Thyroid gland (tissue), 4 donors: ENCODE results near the gene DENND1A. TPM values are rescaled to one million over a fixed set of nuclear protein-coding genes. Genes with fewer than 3 reads are reported as not detected.
"Not testable (repeated sequence)": the region's sequence is repeated elsewhere in the genome, so short reads cannot be mapped to it uniquely, and the experiment has no call there.

Experiments
- DNase-seq, 2 donors: peaks; one replicate each; pipeline ENCODE4 v3.0.0-alpha.2; 2019
- H3K27ac ChIP-seq, 3 donors: fragments of 200-600 bp; sonication (generic); 1 replicate in 2 of 3; 2 replicates in 1 of 3; pipeline ENCODE4 v1.5.1; 2016 to 2019; ENCODE audit warnings: mild to moderate bottlenecking in 1 of 3, moderate library complexity in 1 of 3
- H3K27me3 ChIP-seq: fragments of 200-600 bp; sonication (generic); one replicate; pipeline ENCODE4 v1.5.1; 2019
- H3K36me3 ChIP-seq, 2 donors: fragments of 200-600 bp; sonication (generic); one replicate each; pipeline ENCODE4 v1.5.1; 2016 to 2019
- H3K4me1 ChIP-seq, 2 donors: fragments of 200-600 bp; sonication (generic); one replicate each; pipeline ENCODE4 v1.5.1; 2017 to 2019
- H3K4me3 ChIP-seq, 3 donors: fragments of 200-600 bp; sonication (generic); replicated peaks in 1 of 3; 1 replicate in 2 of 3; 2 replicates in 1 of 3; pipeline ENCODE4 v1.5.1; 2016; ENCODE audit warnings: mild to moderate bottlenecking in 1 of 3
- H3K9me3 ChIP-seq: fragments of 200-600 bp; sonication (generic); one replicate; pipeline ENCODE4 v1.5.1; 2017
- POLR2A ChIP-seq, 2 donors: fragments of 450-650 bp; IDR thresholded peaks; one replicate each; pipeline ENCODE4 v1.6.1; 2017; ENCODE audit warnings: antibody characterized with exemption in 2 of 2, mild to moderate bottlenecking in 2 of 2, moderate library complexity in 1 of 2
- WGBS, 2 donors: methylation state at CpG; one replicate each; pipeline ENCODE4 v1.1.5; 2017; 5-methylcytosine and 5-hydroxymethylcytosine counted together
- intact Hi-C: fragments of 100-400 bp; cut with DNase I; formaldehyde crosslinking; loops from one replicate; pipeline ENCODE4 v1.15.1; 2023
- total RNA-seq, 4 donors: library from RNA; depleted of rRNA; stranded (reverse); fragments of >200 nt; gene quantifications; one replicate each; pipeline ENCODE4 v1.2.3, GENCODE V29; 2016
- TF ChIP-seq, protein P1 (sequence below), 6 experiments: fragments of 200-600 bp in 3 of 6; fragments of 450-650 bp in 3 of 6; sonication (generic) in 3 of 6; IDR thresholded peaks; one replicate each; pipeline ENCODE4 v1.5.1; 2016 to 2019; ENCODE audit warnings: antibody characterized with exemption in 6 of 6, mild to moderate bottlenecking in 2 of 6, inconsistent platforms in 1 of 6, moderate library complexity in 1 of 6

Gene DENND1A
- total RNA-seq, 4 donors from 2014 or later = 18.8 to 34.4 (median 28.2) TPM

DNA sequence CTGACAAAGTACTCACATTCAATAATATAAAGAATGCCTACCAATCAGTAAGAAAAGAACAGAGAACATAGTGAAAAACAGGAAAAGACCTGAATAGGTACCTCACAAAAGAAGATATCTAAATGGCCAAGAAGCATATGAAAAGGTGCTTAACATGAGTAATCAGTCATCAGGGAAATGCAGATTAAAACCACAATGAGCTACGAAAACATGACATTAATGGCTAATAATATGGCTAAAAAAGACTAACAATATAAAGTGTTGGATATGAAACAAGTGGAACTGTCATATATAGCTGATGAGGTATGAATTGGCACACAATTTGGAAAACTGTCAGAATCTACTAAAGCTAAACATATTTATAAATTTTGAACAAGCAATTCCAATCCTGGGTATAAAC lies 18.9 kb downstream of the DENND1A start:
- Histone ChIP-seq H3K36me3 (no peaks in the 10 kb centered on the region), H3K27ac (no peak overlapping the region), H3K27me3 (no peaks in the 10 kb centered on the region), H3K4me3 (no peak overlapping the region), H3K9me3 (no peaks in the 10 kb centered on the region), H3K4me1 (no peaks in the 10 kb centered on the region)
- no peak for DNase-seq
- TF ChIP-seq, protein P1, sequence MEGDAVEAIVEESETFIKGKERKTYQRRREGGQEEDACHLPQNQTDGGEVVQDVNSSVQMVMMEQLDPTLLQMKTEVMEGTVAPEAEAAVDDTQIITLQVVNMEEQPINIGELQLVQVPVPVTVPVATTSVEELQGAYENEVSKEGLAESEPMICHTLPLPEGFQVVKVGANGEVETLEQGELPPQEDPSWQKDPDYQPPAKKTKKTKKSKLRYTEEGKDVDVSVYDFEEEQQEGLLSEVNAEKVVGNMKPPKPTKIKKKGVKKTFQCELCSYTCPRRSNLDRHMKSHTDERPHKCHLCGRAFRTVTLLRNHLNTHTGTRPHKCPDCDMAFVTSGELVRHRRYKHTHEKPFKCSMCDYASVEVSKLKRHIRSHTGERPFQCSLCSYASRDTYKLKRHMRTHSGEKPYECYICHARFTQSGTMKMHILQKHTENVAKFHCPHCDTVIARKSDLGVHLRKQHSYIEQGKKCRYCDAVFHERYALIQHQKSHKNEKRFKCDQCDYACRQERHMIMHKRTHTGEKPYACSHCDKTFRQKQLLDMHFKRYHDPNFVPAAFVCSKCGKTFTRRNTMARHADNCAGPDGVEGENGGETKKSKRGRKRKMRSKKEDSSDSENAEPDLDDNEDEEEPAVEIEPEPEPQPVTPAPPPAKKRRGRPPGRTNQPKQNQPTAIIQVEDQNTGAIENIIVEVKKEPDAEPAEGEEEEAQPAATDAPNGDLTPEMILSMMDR (IDR thresholded peaks at IDR 0.05) = no peak
- no peak for TF ChIP-seq POLR2A (IDR thresholded peaks at IDR 0.05)
- intact Hi-C loops = no loop called here
- 95 to 98% methylated on average over 1 of the region's 1 CpG for WGBS, 2 donors

GRCh38 chr9:123909192-123909591 lies 20.7 kb downstream of the DENND1A start:
- H3K27me3 ChIP-seq, H3K4me3 ChIP-seq, H3K27ac ChIP-seq, intact Hi-C loops, DNase-seq, H3K4me1 ChIP-seq, H3K36me3 ChIP-seq, H3K9me3 ChIP-seq: not testable (repeated sequence)
- WGBS, 2 donors = 95 to 96% methylated on average over 4 of the region's 4 CpGs

DNA sequence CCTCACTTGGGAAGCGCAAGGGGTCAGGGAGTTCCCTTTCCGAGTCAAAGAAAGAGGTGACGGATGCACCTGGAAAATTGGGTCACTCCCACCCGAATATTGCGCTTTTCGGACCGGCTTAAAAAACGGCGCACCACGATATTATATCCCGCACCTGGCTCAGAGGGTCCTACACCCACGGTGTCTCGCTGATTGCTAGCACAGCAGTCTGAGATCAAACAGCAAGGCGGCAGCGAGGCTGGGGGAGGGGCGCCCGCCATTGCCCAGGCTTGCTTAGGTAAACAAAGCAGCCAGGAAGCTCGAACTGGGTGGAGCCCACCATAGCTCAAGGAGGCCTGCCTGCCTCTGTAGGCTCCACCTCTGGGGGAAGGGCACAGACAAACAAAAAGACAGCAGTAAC lies 26.4 kb downstream of the DENND1A start:
- H3K9me3 ChIP-seq, H3K36me3 ChIP-seq, H3K27ac ChIP-seq, H3K4me1 ChIP-seq, intact Hi-C loops, H3K27me3 ChIP-seq, H3K4me3 ChIP-seq, DNase-seq: not testable (repeated sequence)
- WGBS, 2 donors = 97% methylated on average over 18 of the region's 18 CpGs

DNA sequence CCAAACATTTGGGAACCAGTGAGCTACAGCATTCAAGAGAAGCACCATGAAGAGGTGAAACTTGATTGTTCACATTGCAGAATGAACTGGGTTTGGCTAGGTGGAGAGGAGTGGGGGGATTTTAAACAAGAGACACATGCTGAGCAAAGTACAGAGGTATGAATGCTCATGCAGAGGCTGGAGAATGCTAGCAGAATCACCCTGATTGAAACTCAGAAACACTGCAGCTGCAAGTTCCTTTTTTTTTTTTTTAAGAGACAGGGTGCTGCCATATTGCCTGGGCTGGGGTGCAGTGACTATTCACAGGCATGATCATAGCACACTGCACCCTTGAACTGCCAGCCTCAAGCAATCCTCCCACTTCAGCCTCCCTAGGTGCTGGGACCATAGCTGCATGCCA lies 35.1 kb downstream of the DENND1A start:
- Histone ChIP-seq H3K36me3 (no peaks in the 10 kb centered on the region), H3K27me3 (no peaks in the 10 kb centered on the region), H3K9me3 (no peaks in the 10 kb centered on the region), H3K27ac (no peak overlapping the region), H3K4me3 (no peak overlapping the region), H3K4me1 (no peaks in the 10 kb centered on the region)
- TF ChIP-seq, protein P1 (IDR thresholded peaks at IDR 0.05) = no peak
- TF ChIP-seq POLR2A (IDR thresholded peaks at IDR 0.05) = no peak
- intact Hi-C loops = no loop called here
- DNase-seq = no peak

GRCh38 chr9:123893831-123894460 lies 36.0 kb downstream of the DENND1A start:
- TF ChIP-seq POLR2A (IDR thresholded peaks at IDR 0.05) = no peak
- TF ChIP-seq, protein P1 (IDR thresholded peaks at IDR 0.05) = no peak
- no peaks in the 10 kb centered on the region for H3K36me3 ChIP-seq
- intact Hi-C loops = no loop called here
- H3K4me1 ChIP-seq = no peaks in the 10 kb centered on the region
- no peaks in the 10 kb centered on the region for H3K27me3 ChIP-seq
- DNase-seq = no peak
- 73 to 76% methylated on average over 4 of the region's 4 CpGs for WGBS, 2 donors
- H3K9me3 ChIP-seq = no peaks in the 10 kb centered on the region
- no peak overlapping the region for H3K27ac ChIP-seq
- H3K4me3 ChIP-seq = no peak overlapping the region

- Histone ChIP-seq H3K27me3 (no peaks in the 10 kb centered on the region), H3K9me3 (no peaks in the 10 kb centered on the region), H3K4me3 (no peak overlapping the region), H3K27ac (no peak overlapping the region), H3K36me3 (no peaks in the 10 kb centered on the region), H3K4me1 (no peaks in the 10 kb centered on the region)
- DNase-seq = no peak
- no peak for TF ChIP-seq POLR2A (IDR thresholded peaks at IDR 0.05)
- TF ChIP-seq, protein P1 (IDR thresholded peaks at IDR 0.05) = no peak
- WGBS, 2 donors = 95 to 97% methylated on average over 3 of the region's 3 CpGs
- intact Hi-C loops = no loop called here
Observed at GRCh38 chr9:123893115-123893514, 36.8 kb downstream of the DENND1A start.
